K562 (cell line): ENCODE results near the gene SERPINA6. TPM values are rescaled to one million over a fixed set of nuclear protein-coding genes. Genes with fewer than 3 reads are reported as not detected.

Experiments
- ATAC-seq: fragments of 200-7000 bp; cut with Tn5 transposase; 3 replicates; pipeline ENCODE4 v1.9.1; 2020; ENCODE audit warnings: moderate library complexity
- BruUV-seq: library from RNA; stranded (reverse); fragments of 400-500 nt; replicated peaks from 2 replicates; lab custom pipeline; 2021; lab: Mats Ljungman, UMichigan
- CTCF ChIA-PET: fragments of 300-600 bp; formaldehyde crosslinking; extraction: SDS; loops from one replicate; lab custom pipeline; 2021; ENCODE audit warnings: low intra/inter-chr PET ratio; lab: Yijun Ruan, JAX
- POLR2A ChIA-PET: fragments of 300-600, 350-650 bp; sonication (Branson Sonifier 250); formaldehyde crosslinking; extraction: SDS; loops from one replicate; lab custom pipeline; 2021; ENCODE audit warnings: antibody characterized with exemption, inconsistent platforms; lab: Yijun Ruan, JAX
- DNase-seq, 4 experiments: peaks; one replicate each; pipeline versions ENCODE4 v3.0.0 to v3.0.0-alpha.2; 2011 to 2018; ENCODE audit warnings: low spot score in 3 of 4, mixed read lengths in 3 of 4; ENCODE audit errors: extremely low read depth in 1 of 4
- FAIRE-seq: peaks from 2 replicates; lab custom pipeline; 2011; peaks lifted over from hg19 to GRCh38; lab: Jason Lieb, UNC
- H2AFZ ChIP-seq: 2 replicates; pipeline ENCODE4 v1.6.0; 2011; ENCODE audit warnings: low read depth, low read length, control low read depth, inconsistent platforms
- H3K27ac ChIP-seq: fragments of 200-600 bp; 3 replicates; pipeline ENCODE4 v1.8.0; 2011; ENCODE audit warnings: low read depth, mild to moderate bottlenecking, control low read depth, inconsistent platforms, low read length, moderate library complexity, mixed read lengths; ENCODE audit errors: extremely low read depth
- H3K27me3 ChIP-seq, 2 experiments: fragments of 300-600 bp in 1 of 2; 2 replicates in 1 of 2; 3 replicates in 1 of 2; pipeline versions ENCODE4 v1.6.0 to v1.8.0; 2011; ENCODE audit warnings: inconsistent platforms in 2 of 2, low read length in 2 of 2, mild to moderate bottlenecking in 1 of 2, mixed read lengths in 1 of 2, moderate library complexity in 1 of 2; ENCODE audit not compliant: control insufficient read depth in 2 of 2, insufficient read depth in 2 of 2
- H3K36me3 ChIP-seq: fragments of 300-600 bp; 3 replicates; pipeline ENCODE4 v1.8.0; 2011; ENCODE audit warnings: mild to moderate bottlenecking, low read length, inconsistent platforms; ENCODE audit not compliant: control insufficient read depth, insufficient read depth
- H3K4me1 ChIP-seq, 2 experiments: fragments of 200-600 bp in 1 of 2; replicated peaks in 1 of 2; 2 replicates in 1 of 2; 3 replicates in 1 of 2; pipeline versions ENCODE4 v1.5.1 to v1.8.0; 2011; ENCODE audit warnings: inconsistent platforms in 2 of 2, low read length in 2 of 2, mild to moderate bottlenecking in 1 of 2, mixed read lengths in 1 of 2, moderate library complexity in 1 of 2; ENCODE audit not compliant: control insufficient read depth in 2 of 2, insufficient read depth in 2 of 2
- H3K4me2 ChIP-seq: 2 replicates; pipeline ENCODE4 v1.6.1; 2011; ENCODE audit warnings: low read length, control low read depth, inconsistent platforms, mixed read lengths; ENCODE audit not compliant: insufficient read depth
- H3K4me3 ChIP-seq: fragments of 200-600 bp; sonication (generic), shearing (Covaris generic); 2 replicates; pipeline ENCODE4 v1.5.1; 2016; ENCODE audit warnings: control low read depth, inconsistent platforms
- H3K79me2 ChIP-seq: fragments of 200-600 bp; 3 replicates; pipeline ENCODE4 v1.8.0; 2011; ENCODE audit warnings: low read length, inconsistent platforms; ENCODE audit not compliant: control insufficient read depth, insufficient read depth
- H3K9ac ChIP-seq, 2 experiments: 2 replicates each; pipeline versions ENCODE4 v1.6.0 to v1.6.1; 2011; ENCODE audit warnings: low read depth in 2 of 2, low read length in 2 of 2, control low read depth in 1 of 2, inconsistent platforms in 1 of 2, mild to moderate bottlenecking in 1 of 2, mixed read lengths in 1 of 2; ENCODE audit not compliant: insufficient read depth in 1 of 2
- H3K9me1 ChIP-seq: one replicate; pipeline ENCODE4 v1.6.0; 2011; ENCODE audit warnings: inconsistent platforms, mild to moderate bottlenecking, low read length, moderate library complexity; ENCODE audit not compliant: control insufficient read depth, insufficient read depth
- H3K9me3 ChIP-seq: replicated peaks from 2 replicates; pipeline ENCODE4 v1.5.1; 2011; ENCODE audit warnings: low read depth, low read length, inconsistent platforms; ENCODE audit not compliant: control insufficient read depth, insufficient read depth
- H4K20me1 ChIP-seq: replicated peaks from 2 replicates; pipeline ENCODE4 v1.6.1; 2011; ENCODE audit warnings: low read length, inconsistent platforms, mixed read lengths; ENCODE audit not compliant: control insufficient read depth, insufficient read depth
- GTF2A2 ChIP-seq: IDR thresholded peaks from 2 replicates; pipeline ENCODE4 v1.6.1; 2016; ENCODE audit warnings: mild to moderate bottlenecking, missing genetic modification characterization, missing compliant biosample characterization
- MLLT1 ChIP-seq, 2 experiments: fragments of 450-650 bp; IDR thresholded peaks; 2 replicates each; pipeline ENCODE4 v1.6.1; 2016
- SAFB2 ChIP-seq: fragments of 200-400 bp; formaldehyde crosslinking; IDR thresholded peaks from 2 replicates; pipeline ENCODE4 v1.6.1; 2018; ENCODE audit warnings: borderline replicate concordance, low read length, low read depth, moderate library complexity; ENCODE audit not compliant: severe bottlenecking
- ZNF449 ChIP-seq: fragments of 250-450 bp; sonication (Bioruptor Pico); IDR thresholded peaks from 2 replicates; pipeline ENCODE4 v1.8.0; 2022; ENCODE audit warnings: moderate library complexity, mild to moderate bottlenecking, inconsistent platforms
- WGBS: fragments of 100-300 bp; shearing (Covaris generic); methylation state at CpG from one replicate; pipeline ENCODE4 v1.1.6; 2016; ENCODE audit warnings: low coverage, mixed read lengths; ENCODE audit not compliant: insufficient coverage; ENCODE audit errors: missing lambda C conversion rate; 5-methylcytosine and 5-hydroxymethylcytosine counted together
- in situ Hi-C: fragments of 300-500 bp; cut with MboI; formaldehyde crosslinking; loops from 4 replicates; pipeline ENCODE4 v1.15.0; 2018; ENCODE audit warnings: inconsistent platforms, mixed read lengths
- intact Hi-C: fragments of 100-400 bp; cut with micrococcal nuclease; formaldehyde crosslinking; loops from 2 replicates; pipeline ENCODE4 v1.14.2; 2022
- polyA plus RNA-seq, 8 experiments: library from polyadenylated mRNA; depleted of rRNA in 4 of 8; stranded (reverse) in 5 of 8; unstranded in 3 of 8; fragments of >200 nt; fragmentation: Nextera tagmentation in 2 of 8; fragmentation: Illumina TruSeq in 1 of 8; extraction: Ambion mirVana in 2 of 8; extraction: Trizol in 1 of 8; gene quantifications; 2 replicates each; pipeline versions ENCODE4 v1.2.1 to v1.2.3, GENCODE V29; 2011 to 2014; ENCODE audit warnings: inconsistent platforms in 1 of 8, missing spikeins in 1 of 8
- total RNA-seq, 7 experiments: library from RNA; depleted of rRNA in 6 of 7; stranded (reverse); fragments of >200 nt in 6 of 7; fragmentation: Illumina TruSeq in 2 of 7; extraction: Trizol in 2 of 7; gene quantifications; 2 replicates each; pipeline versions ENCODE4 v1.2.1 to v1.2.3, GENCODE V29; 2011 to 2021; ENCODE audit warnings: low replicate concordance in 1 of 7

SERPINA6 gene
- total and polyA plus RNA-seq, 9 of the 15 experiments (the other 6 are each of a cell fraction or from before 2014, with no cell fraction given), result not detected

- ChIA-PET CTCF (no interaction called here), POLR2A (interaction anchor here (0.7 kb wide), 1 partner anchor 21 kb away, joined by 3 read pairs; no protein-coding TSS in a partner anchor)
- no peaks in the 10 kb centered on the region for H3K4me1 ChIP-seq
- WGBS, result 0% methylated on average over 1 of the region's 2 CpGs
- in situ Hi-C loops (no loop called here), intact Hi-C loops (no loop called here)
- no peaks in the 10 kb centered on the region for H3K36me3 ChIP-seq
- no peak for ATAC-seq
- no peaks in the 10 kb centered on the region for H3K79me2 ChIP-seq
- no peak overlapping the region for H3K9ac ChIP-seq
- H3K4me2 ChIP-seq, result no peak overlapping the region
- no TSS peak for BruUV-seq
- no peaks in the 10 kb centered on the region for H3K27me3 ChIP-seq
- H3K27ac ChIP-seq, result no peak overlapping the region
- no peak for FAIRE-seq
- H4K20me1 ChIP-seq, result no peaks in the 10 kb centered on the region
- no peaks in the 10 kb centered on the region for H3K9me1 ChIP-seq
- no peaks in the 10 kb centered on the region for H3K9me3 ChIP-seq
- no peak for TF ChIP-seq MLLT1 (IDR thresholded peaks at IDR 0.05)
- H2AFZ ChIP-seq, result no peak overlapping the region
- no peak for DNase-seq
- no peak overlapping the region for H3K4me3 ChIP-seq
Measured at GRCh38 chr14:94342334-94342934, 19.3 kb upstream of the SERPINA6 start.

- no peaks in the 10 kb centered on the region for H3K9me3 ChIP-seq
- no peaks in the 10 kb centered on the region for H3K36me3 ChIP-seq
- no peak overlapping the region for H3K9ac ChIP-seq
- CTCF ChIA-PET, result no interaction called here
- no TSS peak for BruUV-seq
- 0% methylated on average over 5 of the region's 5 CpGs for WGBS
- intact Hi-C loops (no loop called here), in situ Hi-C loops (no loop called here)
- H3K79me2 ChIP-seq, result no peaks in the 10 kb centered on the region
- POLR2A ChIA-PET, result interaction anchor here (0.7 kb wide), 1 partner anchor 22 kb away, joined by 3 read pairs; no protein-coding TSS in a partner anchor
- no peaks in the 10 kb centered on the region for H3K4me1 ChIP-seq
- H3K4me3 ChIP-seq, result no peak overlapping the region
- ATAC-seq (no peak), DNase-seq (no peak), FAIRE-seq (no peak)
- H3K27ac ChIP-seq, result no peak overlapping the region
- no peak overlapping the region for H3K4me2 ChIP-seq
- no peak overlapping the region for H2AFZ ChIP-seq
- no peaks in the 10 kb centered on the region for H3K27me3 ChIP-seq
- H3K9me1 ChIP-seq, result no peaks in the 10 kb centered on the region
- TF ChIP-seq SAFB2 (no peak), ZNF449 (no peak), GTF2A2 (tag) (no peak)
- H4K20me1 ChIP-seq, result no peaks in the 10 kb centered on the region
Measured at GRCh38 chr14:94341656-94342333, 18.7 kb upstream of the SERPINA6 start.
